PC-3 (cell line): ENCODE measurements around the gene AXIN2. TPM values are rescaled to one million over a fixed set of nuclear protein-coding genes. Genes with fewer than 3 reads are reported as not detected.

Experiments used
- ATAC-seq: fragments of 200-7000 bp; cut with Tn5 transposase; 2 replicates; pipeline ENCODE4 v1.9.1; 2020; ENCODE audit warnings: mild to moderate bottlenecking, moderate library complexity
- BruUV-seq: library from RNA; stranded (reverse); fragments of 400-500 nt; replicated peaks from 2 replicates; lab custom pipeline; 2021; lab: Mats Ljungman, UMichigan
- CTCF ChIA-PET: fragments of 300-600 bp; sonication (Branson Sonifier 250); formaldehyde crosslinking; loops from one replicate; lab custom pipeline; 2022; ENCODE audit warnings: antibody characterized with exemption; lab: Charles Lee
- POLR2A ChIA-PET: fragments of 300-600 bp; sonication (Branson Sonifier 250); formaldehyde crosslinking; loops from one replicate; lab custom pipeline; 2022; ENCODE audit warnings: antibody characterized with exemption; ENCODE audit not compliant: unreplicated experiment; lab: Charles Lee
- DNase-seq: peaks from one replicate; pipeline ENCODE4 v3.0.0-alpha.2; 2015
- H2AFZ ChIP-seq: fragments of 300-600 bp; sonication (generic); 2 replicates; pipeline ENCODE4 v1.6.0; 2016; ENCODE audit warnings: antibody characterized with exemption, low read length
- H3F3A ChIP-seq: fragments of 300-600 bp; sonication (generic); one replicate; pipeline ENCODE4 v1.6.0; 2017; ENCODE audit warnings: antibody characterized with exemption, low read length, control low read depth, mild to moderate bottlenecking; ENCODE audit not compliant: unreplicated experiment
- H3K27ac ChIP-seq: fragments of 300-600 bp; sonication (generic); 2 replicates; pipeline ENCODE4 v1.5.1; 2016; ENCODE audit warnings: mild to moderate bottlenecking, low read length
- H3K27me3 ChIP-seq: fragments of 300-600 bp; sonication (generic); 2 replicates; pipeline ENCODE4 v1.6.1; 2016; ENCODE audit warnings: low read length, mixed read lengths
- H3K36me3 ChIP-seq: fragments of 300-600 bp; sonication (generic); 2 replicates; pipeline ENCODE4 v1.6.1; 2016; ENCODE audit warnings: low read depth, mixed run types, low read length, mixed read lengths
- H3K4me1 ChIP-seq: fragments of 300-600 bp; sonication (generic); 2 replicates; pipeline ENCODE4 v1.5.1; 2016; ENCODE audit warnings: low read length; ENCODE audit not compliant: insufficient read depth
- H3K4me2 ChIP-seq: fragments of 300-600 bp; sonication (generic); 2 replicates; pipeline ENCODE4 v1.6.0; 2016; ENCODE audit warnings: low read length
- H3K4me3 ChIP-seq: fragments of 300-600 bp; sonication (generic); 2 replicates; pipeline ENCODE4 v1.5.1; 2016; ENCODE audit warnings: mild to moderate bottlenecking, low read length, mixed read lengths
- H3K79me2 ChIP-seq: fragments of 300-600 bp; sonication (generic); 2 replicates; pipeline ENCODE4 v1.6.1; 2017; ENCODE audit warnings: low read length, mixed read lengths
- H3K9ac ChIP-seq: fragments of 300-600 bp; sonication (generic); 2 replicates; pipeline ENCODE4 v1.6.0; 2016; ENCODE audit warnings: mild to moderate bottlenecking, low read length
- H3K9me2 ChIP-seq: fragments of 300-600 bp; sonication (generic); replicated peaks from 2 replicates; pipeline ENCODE4 v1.6.1; 2016; ENCODE audit warnings: mixed run types, low read length, mixed read lengths
- H3K9me3 ChIP-seq: fragments of 300-600 bp; sonication (generic); 2 replicates; pipeline ENCODE4 v1.6.1; 2016; ENCODE audit warnings: low read length, mixed read lengths
- H4K20me1 ChIP-seq: fragments of 300-600 bp; sonication (generic); 2 replicates; pipeline ENCODE4 v1.6.1; 2016; ENCODE audit warnings: low read length, mixed read lengths
- EZH2 ChIP-seq: fragments of 300-600 bp; sonication (generic); IDR thresholded peaks from one replicate; pipeline ENCODE4 v1.6.1; 2017; ENCODE audit warnings: antibody characterized with exemption, mild to moderate bottlenecking, low read length; ENCODE audit not compliant: unreplicated experiment
- EZH2phosphoT487 ChIP-seq: fragments of 300-600 bp; sonication (generic); IDR thresholded peaks from 2 replicates; pipeline ENCODE4 v1.6.1; 2018; ENCODE audit warnings: mild to moderate bottlenecking, antibody characterized with exemption, low read length, borderline replicate concordance
- intact Hi-C: fragments of 100-400 bp; cut with micrococcal nuclease; formaldehyde crosslinking; loops from 2 replicates; pipeline ENCODE4 v1.9.0; 2023
- total RNA-seq: library from RNA; depleted of rRNA; stranded (reverse); fragments of >200 nt; gene quantifications from 2 replicates; pipeline ENCODE4 v1.2.3, GENCODE V29; 2014
- TF ChIP-seq, protein P1 (sequence below): fragments of 300-600 bp; sonication (generic); conservative IDR thresholded peaks from 2 replicates; pipeline ENCODE4 v1.5.1; 2017; ENCODE audit warnings: antibody characterized with exemption, low read depth, mild to moderate bottlenecking, low read length

The AXIN2 gene
- total RNA-seq, 1 experiment from 2014 or later, result 2.0 TPM

DNA sequence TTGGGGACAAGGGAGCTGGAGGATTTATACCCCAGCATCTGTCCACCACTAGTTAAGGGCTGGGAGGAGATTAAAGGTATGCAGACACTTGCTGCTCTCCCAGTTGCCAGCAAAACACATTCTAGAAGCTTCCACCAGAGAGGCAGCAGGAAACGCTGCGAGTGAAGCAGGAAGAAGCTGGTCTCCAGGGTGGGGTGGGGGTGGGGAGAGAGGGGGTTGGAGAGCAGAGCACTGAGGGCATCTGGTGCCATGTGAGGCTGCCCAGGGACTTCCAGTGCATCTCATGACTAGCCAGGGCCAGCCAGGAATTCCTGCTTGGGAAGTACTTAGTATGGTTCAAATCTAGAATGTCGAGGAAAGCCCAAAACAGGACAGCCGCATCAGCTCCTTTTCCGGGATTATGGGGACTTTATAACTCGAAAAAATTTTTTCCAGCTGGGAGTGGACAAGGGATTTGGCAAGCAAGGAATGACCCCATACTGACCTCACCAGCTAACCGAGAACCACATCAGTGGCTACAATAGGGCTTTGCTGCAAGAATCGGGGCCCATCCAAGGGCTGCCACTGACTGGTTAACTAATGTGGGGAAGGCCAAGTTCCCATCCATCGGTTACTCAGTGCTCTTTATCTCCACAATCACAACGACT lies 26.2 kb upstream of the AXIN2 start:
- intact Hi-C loops, result no loop called here
- Histone ChIP-seq H3K4me3 (no peak overlapping the region), H3K9ac (no peak overlapping the region), H4K20me1 (no peaks in the 10 kb centered on the region), H2AFZ (no peak overlapping the region), H3K27ac (no peak overlapping the region), H3K4me2 (no peak overlapping the region), H3F3A (no peaks in the 10 kb centered on the region), H3K9me2 (no peaks in the 10 kb centered on the region), H3K27me3 (no peaks in the 10 kb centered on the region), H3K36me3 (no peaks in the 10 kb centered on the region), H3K79me2 (no peaks in the 10 kb centered on the region), H3K4me1 (peaks cover 19% of the 10 kb centered on the region), H3K9me3 (no peaks in the 10 kb centered on the region)
- ChIA-PET POLR2A (interaction anchor here (0.6 kb wide), 1 partner anchor 10 kb away, joined by 3 read pairs; no protein-coding TSS in a partner anchor), CTCF (interaction anchor here (0.5 to 0.8 kb wide), 2 partner anchors 31 to 369 kb away, joined by 3 to 13 read pairs; no protein-coding TSS in a partner anchor)
- no peak for DNase-seq
- no TSS peak for BruUV-seq
- TF ChIP-seq EZH2phosphoT487, result no peak
- TF ChIP-seq, protein P1, sequence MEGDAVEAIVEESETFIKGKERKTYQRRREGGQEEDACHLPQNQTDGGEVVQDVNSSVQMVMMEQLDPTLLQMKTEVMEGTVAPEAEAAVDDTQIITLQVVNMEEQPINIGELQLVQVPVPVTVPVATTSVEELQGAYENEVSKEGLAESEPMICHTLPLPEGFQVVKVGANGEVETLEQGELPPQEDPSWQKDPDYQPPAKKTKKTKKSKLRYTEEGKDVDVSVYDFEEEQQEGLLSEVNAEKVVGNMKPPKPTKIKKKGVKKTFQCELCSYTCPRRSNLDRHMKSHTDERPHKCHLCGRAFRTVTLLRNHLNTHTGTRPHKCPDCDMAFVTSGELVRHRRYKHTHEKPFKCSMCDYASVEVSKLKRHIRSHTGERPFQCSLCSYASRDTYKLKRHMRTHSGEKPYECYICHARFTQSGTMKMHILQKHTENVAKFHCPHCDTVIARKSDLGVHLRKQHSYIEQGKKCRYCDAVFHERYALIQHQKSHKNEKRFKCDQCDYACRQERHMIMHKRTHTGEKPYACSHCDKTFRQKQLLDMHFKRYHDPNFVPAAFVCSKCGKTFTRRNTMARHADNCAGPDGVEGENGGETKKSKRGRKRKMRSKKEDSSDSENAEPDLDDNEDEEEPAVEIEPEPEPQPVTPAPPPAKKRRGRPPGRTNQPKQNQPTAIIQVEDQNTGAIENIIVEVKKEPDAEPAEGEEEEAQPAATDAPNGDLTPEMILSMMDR, result no peak
- TF ChIP-seq EZH2, result no peak
- no peak for ATAC-seq

DNA sequence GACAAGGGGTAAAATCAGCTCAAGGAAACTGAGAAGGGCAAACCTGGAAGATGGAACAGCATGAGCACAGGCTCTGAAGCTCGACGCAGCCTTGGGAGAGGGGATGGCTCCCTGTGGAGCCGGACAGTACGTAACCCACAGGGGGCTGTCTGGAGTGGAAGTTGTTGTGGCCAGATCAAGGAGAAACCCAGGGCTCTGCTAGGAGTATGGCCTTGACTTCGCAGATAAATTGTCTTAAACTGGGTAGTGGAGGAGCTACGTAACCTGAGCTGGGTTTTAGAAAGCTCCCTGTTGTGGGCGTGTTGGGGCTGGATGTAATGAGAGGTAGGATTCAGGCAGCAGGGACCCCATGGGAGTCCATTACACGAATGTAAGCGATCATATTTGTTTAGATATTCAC lies 25.5 kb upstream of the AXIN2 start:
- no peak overlapping the region for H3K9ac ChIP-seq
- H3F3A ChIP-seq, result no peaks in the 10 kb centered on the region
- no peaks in the 10 kb centered on the region for H3K27me3 ChIP-seq
- intact Hi-C loops, result no loop called here
- no peaks in the 10 kb centered on the region for H3K36me3 ChIP-seq
- CTCF ChIA-PET, result no interaction called here
- no peak overlapping the region for H2AFZ ChIP-seq
- H3K9me3 ChIP-seq, result no peaks in the 10 kb centered on the region
- H3K27ac ChIP-seq, result no peak overlapping the region
- BruUV-seq, result no TSS peak
- ATAC-seq (no peak), DNase-seq (no peak)
- no peaks in the 10 kb centered on the region for H4K20me1 ChIP-seq
- POLR2A ChIA-PET, result no interaction called here
- no peak overlapping the region for H3K4me2 ChIP-seq
- no peak for TF ChIP-seq EZH2phosphoT487
- no peak for TF ChIP-seq EZH2
- TF ChIP-seq, protein P1, result no peak
- peaks cover 19% of the 10 kb centered on the region for H3K4me1 ChIP-seq
- no peak overlapping the region for H3K4me3 ChIP-seq
- H3K79me2 ChIP-seq, result no peaks in the 10 kb centered on the region
- no peaks in the 10 kb centered on the region for H3K9me2 ChIP-seq
